ENCODE data around the gene PDLIM5. TPM values are rescaled to one million over a fixed set of nuclear protein-coding genes. Genes with fewer than 3 reads are reported as not detected.

Gene PDLIM5
- total RNA-seq, 1 experiment from 2014 or later, result 58.0 TPM

GRCh38 chr4:94654714-94655113, 203.0 kb downstream of the PDLIM5 start:
- Histone ChIP-seq H2BK12ac (ENCODE audit: insufficient read length, low read depth, low read length) (no peak overlapping the region), H3K56ac (ENCODE audit: insufficient read length, low read depth, low read length) (no peak overlapping the region), H2BK20ac (ENCODE audit: low read depth, low read length, poor library complexity, severe bottlenecking) (no peak overlapping the region), H3K18ac (ENCODE audit: insufficient read length, low read depth, low read length) (no peak overlapping the region), H2AFZ (ENCODE audit: low read length) (no peak overlapping the region), H3K9me3 (ENCODE audit: control insufficient read depth, low read depth, low read length) (no peaks in the 10 kb centered on the region), H3K79me2 (ENCODE audit: insufficient read depth, low read length) (no peaks in the 10 kb centered on the region), H3K9ac (ENCODE audit: extremely low read depth, insufficient read length, low read length) (no peak overlapping the region), H2AK5ac (ENCODE audit: insufficient read length, low read length) (no peak overlapping the region), H3T11ph (ENCODE audit: low read length) (no peak overlapping the region), H4K5ac (ENCODE audit: insufficient read length, low read depth, low read length) (no peak overlapping the region), H2BK15ac (ENCODE audit: low read depth, low read length) (no peak overlapping the region), H2BK120ac (ENCODE audit: low read depth, low read length, poor library complexity, severe bottlenecking) (no peak overlapping the region), H3K79me1 (ENCODE audit: insufficient read depth, low read depth, low read length, poor library complexity, severe bottlenecking) (no peaks in the 10 kb centered on the region), H4K91ac (ENCODE audit: insufficient read length, low read depth, low read length) (no peak overlapping the region), H4K20me1 (ENCODE audit: control insufficient read depth, insufficient read depth, insufficient read length) (no peaks in the 10 kb centered on the region), H3K14ac (ENCODE audit: insufficient read depth, low read length) (no peak overlapping the region), H3K27me3 (ENCODE audit: insufficient read depth, low read length) (no peaks in the 10 kb centered on the region), H3K23ac (ENCODE audit: insufficient read length, low read depth, low read length) (no peak overlapping the region), H4K8ac (replicated peaks; ENCODE audit: insufficient read length, low read depth, low read length) (no peak overlapping the region), H2BK5ac (ENCODE audit: insufficient read length, low read length) (no peak overlapping the region), H3K4me2 (ENCODE audit: insufficient read depth, insufficient read length, low read length) (no peak overlapping the region), H3K27ac (ENCODE audit: insufficient read length, low read depth, low read length) (no peak overlapping the region), H3K4ac (ENCODE audit: low read depth, low read length) (no peak overlapping the region), H3K4me1 (ENCODE audit: insufficient read depth, low read length) (no peaks in the 10 kb centered on the region), H3K23me2 (ENCODE audit: insufficient read length, low read depth, low read length, poor library complexity, severe bottlenecking) (no peaks in the 10 kb centered on the region)
- H3K36me3 Mint-ChIP-seq (ENCODE audit: insufficient read depth in 1 of 3, low read depth in 3 of 3), result peaks cover 2 to 4% (median 3%) of the 10 kb centered on the region in 3 experiments; a peak in 3 of 7 replicates
- H3K9me3 Mint-ChIP-seq, result no peaks in the 10 kb centered on the region
- no CpG with 5 or more reads among the region's 3 CpGs for WGBS (ENCODE audit: extremely low coverage, insufficient read length, low lambda C conversion rate)
- H3K4me3 Mint-ChIP-seq, result no peak overlapping the region
- no peaks in the 10 kb centered on the region for H3K27me3 Mint-ChIP-seq (ENCODE audit: low read depth)
- TF ChIP-seq CTCF (conservative IDR thresholded peaks at IDR 0.05), result no peak
- no peak for DNase-seq
- no peak overlapping the region for H3K27ac Mint-ChIP-seq
- peaks cover 0 to 5% of the 10 kb centered on the region in 2 experiments; a peak in 2 of 4 replicates for H3K4me1 Mint-ChIP-seq

All from H9 (cell line).